NCI-H1092 (cell line): ENCODE measurements around the gene MDP1.

Source experiments
- DNase-seq: peaks from one replicate; lab custom pipeline; 2025; lab: John Stamatoyannopoulos, UW

MDP1 gene

GRCh38 chr14:24215495-24216344 lies at the start of gene MDP1:
TSS of gene MDP1 (minus strand) at chr14:24216066. CDS start at chr14:24215955, 111 bp downstream.
- peak; percentile 92 for DNase-seq

GRCh38 chr14:24264298-24264697 lies 48.4 kb upstream of the MDP1 start:
- DNase-seq: no peak

GRCh38 chr14:24263848-24264247 lies 48.0 kb upstream of the MDP1 start:
- no peak for DNase-seq

- no peak for DNase-seq
These were observed 47.2 kb upstream of the MDP1 start, which contains the start of gene TGM1 for GRCh38 chr14:24262821-24263733. TSS of gene TGM1 (minus strand) at chr14:24263177. CDS start at chr14:24262352, 825 bp downstream.

- no peak for DNase-seq
These were observed 46.1 kb upstream of the MDP1 start for GRCh38 chr14:24261969-24262327.

GRCh38 chr14:24261256-24261968 lies 45.5 kb upstream of the MDP1 start:
- DNase-seq: no peak

- no peak for DNase-seq
These were observed 44.9 kb upstream of the MDP1 start for GRCh38 chr14:24260780-24261157.

- no peak for DNase-seq
These were observed 44.3 kb upstream of the MDP1 start for GRCh38 chr14:24260026-24260779.

GRCh38 chr14:24259282-24260025 lies 43.6 kb upstream of the MDP1 start:
- no peak for DNase-seq

- no peak for DNase-seq
These were observed 42.8 kb upstream of the MDP1 start for GRCh38 chr14:24258548-24259265.

- DNase-seq: no peak
These were observed 42.3 kb upstream of the MDP1 start for GRCh38 chr14:24258119-24258518.

GRCh38 chr14:24256960-24257359 lies 41.1 kb upstream of the MDP1 start:
- no peak for DNase-seq

GRCh38 chr14:24255931-24256711 lies 40.3 kb upstream of the MDP1 start:
- DNase-seq: no peak

- DNase-seq: no peak
These were observed 39.6 kb upstream of the MDP1 start for GRCh38 chr14:24255438-24255837.

- DNase-seq: no peak
These were observed 38.9 kb upstream of the MDP1 start for GRCh38 chr14:24254630-24255392.

GRCh38 chr14:24253936-24254335 lies 38.1 kb upstream of the MDP1 start:
- no peak for DNase-seq

GRCh38 chr14:24252289-24253124 lies 36.6 kb upstream of the MDP1 start:
- DNase-seq: no peak

GRCh38 chr14:24251880-24252288 lies 36.0 kb upstream of the MDP1 start:
- DNase-seq: no peak
